ENCODE data around the gene CCNO. TPM values are rescaled to one million over a fixed set of nuclear protein-coding genes. Genes with fewer than 3 reads are reported as not detected.

CCNO gene
- total RNA-seq, 2 donors from 2014 or later: 5.1 to 9.7 TPM

DNA sequence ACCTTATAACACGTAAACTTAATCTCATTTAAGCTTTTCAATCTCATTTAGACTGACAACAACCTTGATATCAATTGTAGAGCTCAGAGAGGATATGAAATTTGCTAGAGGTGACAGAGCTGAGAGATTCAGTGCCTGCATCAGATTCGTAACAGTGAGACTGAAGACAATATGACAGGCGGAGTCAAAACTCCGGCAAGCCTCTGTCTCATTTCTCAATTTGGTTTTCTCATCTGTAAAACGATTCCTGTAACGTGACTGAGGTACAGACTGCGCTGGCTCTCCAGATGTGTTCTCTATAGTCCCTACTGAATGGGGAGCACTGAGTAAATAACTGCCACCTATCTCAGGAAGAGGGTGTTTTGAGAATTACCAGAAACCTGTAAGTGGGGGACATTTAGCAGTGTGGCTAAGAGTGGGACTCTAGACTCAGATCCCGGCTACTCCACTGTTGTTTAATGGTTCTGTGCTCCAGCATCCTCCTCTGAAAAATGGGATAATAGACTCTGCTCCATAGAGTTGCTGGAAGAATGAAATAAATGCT, 3.2 kb downstream of the CCNO start:
- Histone ChIP-seq H3K27me3 (ENCODE audit: control insufficient read depth, insufficient read depth, low read length, poor library complexity, severe bottlenecking) (peaks cover 99% of the 10 kb centered on the region), H3K4me3 (ENCODE audit: low read length) (no peak overlapping the region), H3K9ac (ENCODE audit: extremely low read depth, low read length, poor library complexity, severe bottlenecking) (no peak overlapping the region), H3K36me3 (ENCODE audit: control insufficient read depth, insufficient read depth, low read length) (no peaks in the 10 kb centered on the region), H3K9me3 (ENCODE audit: control insufficient read depth, low read length) (no peaks in the 10 kb centered on the region), H3K27ac (ENCODE audit: low read depth, low read length) (no peak overlapping the region), H3K4me1 (ENCODE audit: control insufficient read depth, insufficient read depth, low read length) (peaks cover 17% of the 10 kb centered on the region)
- 53 to 58% methylated on average over 8 of the region's 8 CpGs for WGBS, 2 experiments (ENCODE audit: insufficient coverage in 1 of 2, insufficient read length in 1 of 2)
- peaks cover 7% of the 10 kb centered on the region for H3K4me1 Mint-ChIP-seq
- no peak for DNase-seq
- H3K36me3 Mint-ChIP-seq (ENCODE audit: low read depth): no peaks in the 10 kb centered on the region
- H3K9me3 Mint-ChIP-seq: no peaks in the 10 kb centered on the region
- no peak overlapping the region for H3K4me3 Mint-ChIP-seq
- H3K27me3 Mint-ChIP-seq (ENCODE audit: insufficient read depth): peaks cover 86% of the 10 kb centered on the region
- TF ChIP-seq, protein P1, sequence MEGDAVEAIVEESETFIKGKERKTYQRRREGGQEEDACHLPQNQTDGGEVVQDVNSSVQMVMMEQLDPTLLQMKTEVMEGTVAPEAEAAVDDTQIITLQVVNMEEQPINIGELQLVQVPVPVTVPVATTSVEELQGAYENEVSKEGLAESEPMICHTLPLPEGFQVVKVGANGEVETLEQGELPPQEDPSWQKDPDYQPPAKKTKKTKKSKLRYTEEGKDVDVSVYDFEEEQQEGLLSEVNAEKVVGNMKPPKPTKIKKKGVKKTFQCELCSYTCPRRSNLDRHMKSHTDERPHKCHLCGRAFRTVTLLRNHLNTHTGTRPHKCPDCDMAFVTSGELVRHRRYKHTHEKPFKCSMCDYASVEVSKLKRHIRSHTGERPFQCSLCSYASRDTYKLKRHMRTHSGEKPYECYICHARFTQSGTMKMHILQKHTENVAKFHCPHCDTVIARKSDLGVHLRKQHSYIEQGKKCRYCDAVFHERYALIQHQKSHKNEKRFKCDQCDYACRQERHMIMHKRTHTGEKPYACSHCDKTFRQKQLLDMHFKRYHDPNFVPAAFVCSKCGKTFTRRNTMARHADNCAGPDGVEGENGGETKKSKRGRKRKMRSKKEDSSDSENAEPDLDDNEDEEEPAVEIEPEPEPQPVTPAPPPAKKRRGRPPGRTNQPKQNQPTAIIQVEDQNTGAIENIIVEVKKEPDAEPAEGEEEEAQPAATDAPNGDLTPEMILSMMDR (conservative IDR thresholded peaks at IDR 0.05): no peak
- H3K27ac Mint-ChIP-seq: no peak overlapping the region

DNA sequence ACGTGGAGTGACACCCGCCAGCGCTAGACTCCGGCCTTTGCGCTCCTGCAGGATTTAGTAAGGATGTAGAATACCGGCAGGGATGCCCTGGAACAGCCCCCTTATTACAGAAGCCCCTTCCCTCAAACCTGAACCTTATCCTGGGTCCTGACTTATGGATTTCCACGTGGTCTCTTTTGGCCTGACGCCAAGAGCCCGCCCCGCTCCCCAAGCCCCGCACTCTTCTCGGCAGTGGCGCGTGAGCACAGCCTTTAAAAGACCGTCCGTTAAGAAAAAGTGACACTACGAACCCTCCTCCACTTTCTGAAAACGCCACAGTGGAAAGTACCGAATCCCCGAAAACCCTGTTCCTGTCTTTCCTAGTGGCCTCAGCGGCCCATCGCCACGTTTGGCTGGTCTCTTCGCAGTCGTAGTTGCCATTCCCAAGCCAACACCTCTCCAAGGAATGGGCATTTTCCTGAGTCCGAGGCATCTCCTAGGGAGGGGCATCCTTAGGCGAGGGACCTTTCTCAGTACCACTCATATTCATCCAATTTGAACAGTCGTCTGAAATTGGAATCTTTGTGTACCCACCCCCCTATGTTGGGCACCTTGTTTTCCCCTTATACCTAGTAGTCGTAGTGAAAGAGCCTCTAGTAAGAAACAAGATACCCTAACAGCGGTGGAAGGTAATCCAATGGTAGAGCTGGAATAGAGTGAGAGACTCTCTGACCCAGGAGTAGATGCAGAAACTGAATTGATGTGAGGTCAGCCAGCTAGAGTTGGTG, 5.6 kb downstream of the CCNO start:
- no peaks in the 10 kb centered on the region for H3K36me3 ChIP-seq (ENCODE audit: control insufficient read depth, insufficient read depth, low read length)
- 5 to 7% methylated on average over 13 to 30 of the region's 30 CpGs for WGBS, 2 experiments (ENCODE audit: insufficient coverage in 1 of 2, insufficient read length in 1 of 2)
- H3K4me3 ChIP-seq (ENCODE audit: low read length): peak overlapping the region; percentile 69
- Mint-ChIP-seq H3K27ac (no peak overlapping the region), H3K4me3 (peak overlapping the region; percentile 52), H3K27me3 (ENCODE audit: insufficient read depth) (peaks cover 93% of the 10 kb centered on the region), H3K9me3 (no peaks in the 10 kb centered on the region), H3K4me1 (peaks cover 7% of the 10 kb centered on the region), H3K36me3 (ENCODE audit: low read depth) (no peaks in the 10 kb centered on the region)
- DNase-seq: no peak
- TF ChIP-seq, protein P1 (conservative IDR thresholded peaks at IDR 0.05): no peak
- H3K9me3 ChIP-seq (ENCODE audit: control insufficient read depth, low read length): no peaks in the 10 kb centered on the region
- H3K4me1 ChIP-seq (ENCODE audit: control insufficient read depth, insufficient read depth, low read length): peaks cover 15% of the 10 kb centered on the region
- H3K9ac ChIP-seq (ENCODE audit: extremely low read depth, low read length, poor library complexity, severe bottlenecking): no peak overlapping the region
- peaks cover 100% of the 10 kb centered on the region for H3K27me3 ChIP-seq (ENCODE audit: control insufficient read depth, insufficient read depth, low read length, poor library complexity, severe bottlenecking)
- no peak overlapping the region for H3K27ac ChIP-seq (ENCODE audit: low read depth, low read length)

DNA sequence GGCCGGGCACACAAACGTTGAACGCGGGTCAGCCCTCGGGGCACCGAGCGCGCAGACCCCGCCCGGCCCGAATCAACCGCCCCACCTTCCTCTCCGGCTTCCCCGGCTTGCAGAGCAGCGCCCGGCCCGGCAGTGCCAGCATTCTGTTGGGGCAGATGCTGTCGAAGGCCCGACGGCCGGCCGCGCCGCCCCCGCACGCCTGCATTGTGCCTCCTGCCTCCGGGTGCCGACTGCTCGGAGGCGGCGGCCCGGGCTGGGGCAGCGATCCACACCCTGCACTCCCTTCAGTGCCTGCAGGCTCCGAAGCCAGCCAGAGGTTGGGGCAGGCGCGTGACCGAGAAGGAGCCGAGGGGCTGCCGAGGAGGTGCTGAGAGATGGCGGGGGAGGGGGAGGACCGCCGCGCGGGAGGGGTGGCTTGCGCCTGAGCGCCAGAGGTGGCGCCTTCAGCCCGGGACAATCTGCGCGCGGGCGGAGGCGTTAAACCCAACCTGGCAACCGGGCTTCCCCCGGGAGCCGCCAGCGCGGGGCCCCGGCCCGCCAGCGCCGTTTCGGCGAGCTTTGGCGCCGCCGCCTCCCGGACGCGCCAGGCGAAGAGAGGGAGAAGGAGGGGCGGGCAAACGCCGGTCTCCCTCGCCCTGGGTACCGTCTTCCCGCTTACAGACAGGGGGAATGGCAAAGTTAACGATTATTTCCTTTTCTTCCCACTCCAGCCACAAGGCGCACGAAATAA, 6.3 kb downstream of the CCNO start, which contains the start of gene MCIDAS:
MCIDAS (minus strand) TSS at position 382 of the 730 bp plus-strand sequence; CDS start at position 205, 177 bp downstream.
- peak; percentile 91 for DNase-seq
- 0% methylated on average over 8 to 80 of the region's 80 CpGs for WGBS, 2 experiments (ENCODE audit: insufficient coverage in 1 of 2, insufficient read length in 1 of 2)
- peaks cover 11% of the 10 kb centered on the region for H3K4me1 Mint-ChIP-seq
- peaks cover under 1% of the 10 kb centered on the region for H3K36me3 Mint-ChIP-seq (ENCODE audit: low read depth)
- H3K27ac ChIP-seq (ENCODE audit: low read depth, low read length): no peak within 1 kb of the TSS
- H3K27me3 Mint-ChIP-seq (ENCODE audit: insufficient read depth): peaks cover 93% of the 10 kb centered on the region
- TF ChIP-seq, protein P1 (conservative IDR thresholded peaks at IDR 0.05): peak; percentile 51
- no peak within 1 kb of the TSS for H3K27ac Mint-ChIP-seq
- no peaks in the 10 kb centered on the region for H3K9me3 ChIP-seq (ENCODE audit: control insufficient read depth, low read length)
- H3K9ac ChIP-seq (ENCODE audit: extremely low read depth, low read length, poor library complexity, severe bottlenecking): no peak within 1 kb of the TSS
- H3K36me3 ChIP-seq (ENCODE audit: control insufficient read depth, insufficient read depth, low read length): no peaks in the 10 kb centered on the region
- H3K4me1 ChIP-seq (ENCODE audit: control insufficient read depth, insufficient read depth, low read length): peaks cover 15% of the 10 kb centered on the region
- H3K27me3 ChIP-seq (ENCODE audit: control insufficient read depth, insufficient read depth, low read length, poor library complexity, severe bottlenecking): peaks cover 100% of the 10 kb centered on the region
- H3K4me3 ChIP-seq (ENCODE audit: low read length): peak within 1 kb of the TSS; percentile 69
- H3K9me3 Mint-ChIP-seq: no peaks in the 10 kb centered on the region
- H3K4me3 Mint-ChIP-seq: peak within 1 kb of the TSS; percentile 52
